Measurements from ENCODE around the gene HOXA4.

The HOXA4 gene

DNA sequence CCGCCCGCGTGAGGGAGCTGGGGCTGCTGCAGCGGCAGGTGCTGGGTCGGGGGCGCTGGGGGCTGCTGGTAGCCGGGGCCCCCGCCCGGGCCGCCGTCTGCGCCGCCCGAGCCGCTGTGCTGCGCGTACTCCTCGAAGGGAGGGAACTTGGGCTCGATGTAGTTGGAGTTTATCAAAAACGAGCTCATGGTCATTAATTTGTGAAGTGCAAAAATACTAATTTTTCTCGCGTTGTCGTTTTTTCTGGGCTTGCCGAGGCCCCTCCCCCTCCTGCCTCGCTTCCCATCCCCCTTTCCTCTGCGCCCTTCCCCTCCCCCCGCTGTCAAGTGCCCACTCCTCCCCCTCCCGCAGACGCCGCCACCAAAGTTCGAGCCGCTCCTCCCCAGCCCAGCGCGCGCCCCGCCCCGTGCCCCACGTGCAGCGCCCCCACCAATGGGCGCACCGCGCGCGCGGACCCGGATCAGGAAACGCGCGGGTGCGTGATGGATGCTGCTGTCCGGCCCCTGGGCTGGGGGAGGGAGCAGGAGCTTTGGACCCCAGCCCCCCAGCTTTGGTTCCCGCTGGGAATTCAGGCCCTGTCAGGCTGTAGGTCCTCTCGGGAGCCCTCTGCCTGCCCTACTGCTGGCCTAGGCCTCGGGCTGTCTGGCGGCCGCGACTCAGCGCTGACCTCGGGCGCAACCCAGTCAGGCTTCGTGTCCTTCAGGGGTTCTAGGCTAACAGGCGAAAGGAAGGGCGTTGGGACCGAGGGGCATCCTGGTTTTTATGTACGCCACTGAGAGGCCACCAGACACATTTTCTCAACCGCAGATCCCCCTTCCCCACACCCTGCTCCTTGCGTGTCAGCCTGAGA is at the start of gene HOXA4:
Gene HOXA4, minus strand, starts transcription at position 218 of the 850 bp plus-strand sequence. Its CDS starts 24 bp downstream, at position 194.
- DNase-seq (ENCODE audit: low read depth), result peak; percentile 89
- H3K4me3 ChIP-seq (ENCODE audit: low read length), result peak within 1 kb of the TSS; percentile 79

DNA sequence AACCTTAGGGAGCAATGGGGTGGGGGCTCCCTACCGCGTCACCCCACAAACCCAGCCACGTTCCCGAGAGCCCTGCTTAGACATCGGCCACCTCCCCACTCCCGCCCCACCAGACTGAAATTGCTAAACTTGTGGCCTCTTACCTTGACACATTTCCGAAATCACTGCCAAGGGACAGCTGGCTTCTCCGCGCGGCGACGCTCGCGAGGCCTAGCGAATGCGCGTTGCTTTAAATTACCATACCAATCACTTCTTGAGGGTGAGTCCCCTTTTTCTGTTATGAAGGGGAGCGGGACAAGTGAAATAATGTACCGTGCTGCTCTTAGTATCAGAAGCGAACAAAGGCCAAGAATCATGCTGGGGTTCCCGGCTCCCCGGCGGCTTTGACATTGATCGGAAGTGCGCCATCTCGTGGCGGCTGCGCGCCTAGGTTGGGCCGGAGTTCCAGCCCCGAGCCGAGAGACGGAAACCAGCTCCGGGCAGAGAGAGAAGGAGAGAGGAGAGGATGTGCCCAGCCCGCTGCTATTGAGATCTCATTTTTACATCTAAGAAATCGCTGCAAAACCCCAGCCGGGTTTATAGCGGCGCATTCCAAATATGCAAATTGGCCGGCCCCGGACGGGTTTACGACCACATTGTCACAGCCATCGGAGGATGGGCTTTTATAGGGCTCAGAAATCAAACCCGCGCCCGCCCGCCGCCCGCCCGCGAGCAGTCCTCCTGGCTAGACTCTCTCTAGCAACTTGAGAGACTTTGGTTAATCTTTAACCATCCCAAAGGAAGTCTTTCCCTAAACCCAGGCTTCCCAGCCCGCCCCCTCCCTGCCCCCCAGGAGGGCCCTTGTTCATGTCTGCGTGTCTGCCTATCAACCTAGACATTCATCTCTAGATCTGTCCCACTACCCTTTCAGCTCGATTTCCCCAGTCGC is 49.2 kb upstream of the HOXA4 start:
- peak; percentile 82 for DNase-seq (ENCODE audit: low read depth)
- H3K4me3 ChIP-seq (ENCODE audit: low read length), result peak overlapping the region; percentile 87
- TF ChIP-seq, protein P1, sequence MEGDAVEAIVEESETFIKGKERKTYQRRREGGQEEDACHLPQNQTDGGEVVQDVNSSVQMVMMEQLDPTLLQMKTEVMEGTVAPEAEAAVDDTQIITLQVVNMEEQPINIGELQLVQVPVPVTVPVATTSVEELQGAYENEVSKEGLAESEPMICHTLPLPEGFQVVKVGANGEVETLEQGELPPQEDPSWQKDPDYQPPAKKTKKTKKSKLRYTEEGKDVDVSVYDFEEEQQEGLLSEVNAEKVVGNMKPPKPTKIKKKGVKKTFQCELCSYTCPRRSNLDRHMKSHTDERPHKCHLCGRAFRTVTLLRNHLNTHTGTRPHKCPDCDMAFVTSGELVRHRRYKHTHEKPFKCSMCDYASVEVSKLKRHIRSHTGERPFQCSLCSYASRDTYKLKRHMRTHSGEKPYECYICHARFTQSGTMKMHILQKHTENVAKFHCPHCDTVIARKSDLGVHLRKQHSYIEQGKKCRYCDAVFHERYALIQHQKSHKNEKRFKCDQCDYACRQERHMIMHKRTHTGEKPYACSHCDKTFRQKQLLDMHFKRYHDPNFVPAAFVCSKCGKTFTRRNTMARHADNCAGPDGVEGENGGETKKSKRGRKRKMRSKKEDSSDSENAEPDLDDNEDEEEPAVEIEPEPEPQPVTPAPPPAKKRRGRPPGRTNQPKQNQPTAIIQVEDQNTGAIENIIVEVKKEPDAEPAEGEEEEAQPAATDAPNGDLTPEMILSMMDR (conservative IDR thresholded peaks at IDR 0.05; ENCODE audit: low read length), result peak; percentile 73

More for the DNA sequence above, at the start of gene HOXA4:
- TF ChIP-seq, protein P1 (conservative IDR thresholded peaks at IDR 0.05; ENCODE audit: low read length), result no peak

DNA sequence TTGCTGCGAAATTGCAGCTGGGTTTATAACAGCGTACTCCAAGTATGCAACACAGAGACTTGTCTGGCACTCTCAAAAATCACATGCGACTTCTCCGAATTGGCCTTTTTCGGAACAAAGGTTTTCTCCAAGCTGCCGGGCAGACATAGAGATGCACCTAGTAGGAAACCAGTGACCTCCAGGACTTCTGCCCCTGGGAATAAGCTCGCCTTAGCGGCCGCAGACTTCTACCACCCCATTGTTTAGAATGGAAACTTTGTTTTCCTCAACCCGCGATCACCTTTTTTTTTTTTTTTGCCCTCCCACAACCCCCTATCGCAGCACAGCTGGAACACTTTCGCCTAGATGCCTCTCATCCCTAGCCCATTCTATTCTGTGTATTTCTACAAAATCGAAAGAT is 48.5 kb upstream of the HOXA4 start:
- no peak for DNase-seq (ENCODE audit: low read depth)
- TF ChIP-seq, protein P1 (conservative IDR thresholded peaks at IDR 0.05; ENCODE audit: low read length), result no peak
- peak overlapping the region; percentile 87 for H3K4me3 ChIP-seq (ENCODE audit: low read length)

DNA sequence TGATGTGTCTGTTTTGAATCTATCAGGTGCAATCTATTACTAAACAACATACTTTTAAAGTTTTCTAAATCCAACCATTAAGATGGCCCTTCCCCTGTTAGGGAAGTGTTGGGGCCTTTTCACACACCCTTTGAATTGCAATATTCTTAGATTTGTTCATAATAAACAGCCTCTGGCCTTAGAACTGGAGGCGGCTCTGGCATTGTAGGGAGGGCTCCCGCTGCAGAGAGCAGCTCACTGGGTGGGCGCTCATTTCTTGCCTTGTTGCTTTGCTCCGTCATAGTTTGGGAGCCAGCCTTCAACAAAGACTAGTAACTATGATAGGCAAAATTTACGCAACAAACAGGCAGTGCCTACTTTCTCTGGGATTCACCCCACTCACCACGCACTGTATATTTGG is 47.8 kb upstream of the HOXA4 start:
- TF ChIP-seq, protein P1 (conservative IDR thresholded peaks at IDR 0.05; ENCODE audit: low read length), result no peak
- DNase-seq (ENCODE audit: low read depth), result peak; percentile 70
- H3K4me3 ChIP-seq (ENCODE audit: low read length), result peak overlapping the region; percentile 87

DNA sequence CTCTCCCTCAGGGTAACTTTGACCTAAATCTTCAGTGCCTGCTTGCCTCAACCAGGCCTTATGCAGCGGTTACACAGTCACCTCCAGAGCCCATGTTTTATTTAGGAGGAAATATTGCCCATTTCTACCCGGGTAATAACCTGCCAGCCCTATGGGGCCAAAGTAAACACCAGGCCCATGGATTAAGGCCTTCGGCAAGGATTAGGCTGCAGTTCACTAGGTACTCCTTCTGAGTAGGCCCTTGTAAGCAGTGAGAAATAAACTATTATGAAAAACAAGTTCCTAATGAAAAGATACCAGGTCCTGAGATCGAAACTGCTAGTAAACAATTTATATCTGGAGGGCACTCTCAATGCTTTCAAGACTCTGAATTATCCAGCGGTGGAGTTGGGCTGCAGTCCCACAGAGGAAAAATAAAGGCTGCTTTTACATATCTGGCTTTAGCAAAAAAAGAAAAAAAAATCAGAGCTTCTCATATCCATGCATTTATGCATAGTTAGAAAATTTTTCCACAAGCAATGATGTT is 47.3 kb upstream of the HOXA4 start:
- DNase-seq (ENCODE audit: low read depth), result no peak
- H3K4me3 ChIP-seq (ENCODE audit: low read length), result peak overlapping the region; percentile 87
- TF ChIP-seq, protein P1 (conservative IDR thresholded peaks at IDR 0.05; ENCODE audit: low read length), result no peak

DNA sequence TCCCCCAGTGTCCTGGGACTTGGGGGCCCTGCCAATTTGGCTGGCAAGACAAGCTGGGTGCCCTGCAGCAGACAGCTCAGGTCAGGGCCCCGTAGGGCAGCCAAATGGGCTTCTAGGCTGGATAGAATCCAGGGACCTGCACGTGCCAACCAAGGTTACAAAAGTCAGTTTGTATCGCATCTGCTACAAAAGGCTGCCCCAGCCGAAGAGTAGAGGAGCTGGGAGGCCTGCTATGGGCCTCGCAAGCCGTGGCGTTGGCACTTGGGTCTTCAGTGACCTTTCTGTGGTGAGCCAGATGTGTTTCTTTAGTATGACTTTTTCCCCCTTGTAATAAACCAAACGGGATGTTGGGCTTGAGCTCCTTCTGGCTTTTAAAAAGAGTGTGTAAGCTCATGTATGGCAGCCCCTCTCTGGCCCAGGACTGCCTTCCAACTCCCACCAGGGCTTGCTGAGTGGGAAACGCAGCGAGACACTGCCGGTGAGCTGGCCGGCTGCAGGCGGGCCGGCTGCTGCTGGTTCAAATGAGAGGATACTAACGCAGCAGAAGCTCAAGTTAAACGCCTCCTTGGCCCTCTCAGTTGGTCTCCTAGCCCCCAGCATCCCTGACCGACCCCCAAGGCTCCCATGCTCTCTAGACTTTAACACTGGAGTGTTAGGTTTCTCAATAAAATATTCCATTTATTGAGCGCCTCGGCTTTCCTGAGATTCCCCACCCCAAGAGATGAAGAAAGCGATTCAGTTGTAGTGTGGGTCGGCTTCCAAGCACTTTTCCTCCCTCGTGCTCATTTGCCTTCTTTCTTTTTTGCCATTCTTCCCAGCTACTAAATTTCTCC is 46.6 kb upstream of the HOXA4 start:
- no peak for DNase-seq (ENCODE audit: low read depth)
- TF ChIP-seq, protein P1 (conservative IDR thresholded peaks at IDR 0.05; ENCODE audit: low read length), result no peak
- peak overlapping the region; percentile 87 for H3K4me3 ChIP-seq (ENCODE audit: low read length)
